Lower leg skin (tissue), 4 donors: ENCODE measurements around the gene SLC22A23. TPM values are rescaled to one million over a fixed set of nuclear protein-coding genes. Genes with fewer than 3 reads are reported as not detected.

Experiments
- DNase-seq, 2 donors: peaks; one replicate each; pipeline ENCODE4 v3.0.0-alpha.2; 2019; ENCODE audit warnings: low spot score in 2 of 2
- H3K4me3 ChIP-seq: fragments of 200-600 bp; sonication (generic); 2 replicates; pipeline ENCODE4 v1.5.1; 2017; ENCODE audit warnings: mild to moderate bottlenecking, low read depth; ENCODE audit not compliant: poor library complexity, severe bottlenecking
- POLR2A ChIP-seq, 2 donors: fragments of 450-650 bp; IDR thresholded peaks; one replicate each; pipeline ENCODE4 v1.6.1; 2016 to 2017; ENCODE audit warnings: antibody characterized with exemption in 2 of 2, mild to moderate bottlenecking in 1 of 2, moderate library complexity in 1 of 2
- WGBS, 2 donors: methylation state at CpG; one replicate each; pipeline ENCODE4 v1.1.5; 2018; 5-methylcytosine and 5-hydroxymethylcytosine counted together
- intact Hi-C: fragments of 100-400 bp; cut with DNase I; formaldehyde crosslinking; loops from one replicate; pipeline ENCODE4 v1.15.0; 2023; ENCODE audit warnings: low total_unique reads
- total RNA-seq, 4 donors: library from RNA; depleted of rRNA; stranded (reverse); fragments of >200 nt; gene quantifications; one replicate each; pipeline ENCODE4 v1.1.0, GENCODE V29; 2016
- TF ChIP-seq, protein P1 (sequence below), 3 donors: fragments of 450-650 bp; IDR thresholded peaks; one replicate each; pipeline ENCODE4 v1.5.1; 2016; ENCODE audit warnings: antibody characterized with exemption in 3 of 3, mild to moderate bottlenecking in 3 of 3, moderate library complexity in 2 of 3

SLC22A23 gene
- total RNA-seq, 4 donors from 2014 or later, result 29.2 to 50.7 (median 43.2) TPM

DNA sequence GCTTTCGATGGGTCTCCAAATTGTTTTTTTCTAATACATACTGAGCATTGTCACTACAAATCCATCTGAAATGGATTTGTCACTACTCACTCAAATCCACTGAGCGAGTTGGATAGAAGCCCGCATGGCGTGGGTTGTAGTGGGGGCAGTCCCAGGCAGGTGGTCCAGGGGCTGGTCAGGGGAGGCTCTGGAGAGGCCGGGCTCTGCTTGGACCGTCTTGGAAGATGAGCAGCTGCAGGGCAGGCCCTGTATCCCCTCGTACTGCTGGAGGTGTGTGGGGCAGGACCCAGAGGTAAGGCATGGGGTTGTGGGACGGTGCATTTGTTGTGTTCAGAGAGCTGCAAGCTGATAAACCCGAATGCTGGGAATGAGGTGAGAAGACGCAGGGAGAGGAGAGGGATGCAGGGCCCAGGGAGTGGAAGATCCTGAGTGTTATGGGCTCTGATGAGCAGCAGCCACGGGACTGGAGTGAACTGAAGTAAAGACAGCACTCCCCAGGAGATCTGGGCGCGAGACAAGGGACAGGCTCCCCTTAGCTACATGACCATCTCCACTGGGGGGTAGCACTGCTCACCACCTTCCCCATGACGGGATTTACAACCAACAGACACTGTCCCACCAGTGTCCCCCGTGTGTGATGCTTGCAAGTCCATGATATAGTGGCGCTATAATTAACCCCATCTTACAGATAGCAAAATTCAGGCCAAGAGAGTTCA lies 152.2 kb downstream of the SLC22A23 start:
- 92% methylated on average over 16 of the region's 16 CpGs for WGBS, 2 donors
- DNase-seq, result peak in 1 of 2 donors; percentile 80
- intact Hi-C loops, result no loop called here
- TF ChIP-seq, protein P1, sequence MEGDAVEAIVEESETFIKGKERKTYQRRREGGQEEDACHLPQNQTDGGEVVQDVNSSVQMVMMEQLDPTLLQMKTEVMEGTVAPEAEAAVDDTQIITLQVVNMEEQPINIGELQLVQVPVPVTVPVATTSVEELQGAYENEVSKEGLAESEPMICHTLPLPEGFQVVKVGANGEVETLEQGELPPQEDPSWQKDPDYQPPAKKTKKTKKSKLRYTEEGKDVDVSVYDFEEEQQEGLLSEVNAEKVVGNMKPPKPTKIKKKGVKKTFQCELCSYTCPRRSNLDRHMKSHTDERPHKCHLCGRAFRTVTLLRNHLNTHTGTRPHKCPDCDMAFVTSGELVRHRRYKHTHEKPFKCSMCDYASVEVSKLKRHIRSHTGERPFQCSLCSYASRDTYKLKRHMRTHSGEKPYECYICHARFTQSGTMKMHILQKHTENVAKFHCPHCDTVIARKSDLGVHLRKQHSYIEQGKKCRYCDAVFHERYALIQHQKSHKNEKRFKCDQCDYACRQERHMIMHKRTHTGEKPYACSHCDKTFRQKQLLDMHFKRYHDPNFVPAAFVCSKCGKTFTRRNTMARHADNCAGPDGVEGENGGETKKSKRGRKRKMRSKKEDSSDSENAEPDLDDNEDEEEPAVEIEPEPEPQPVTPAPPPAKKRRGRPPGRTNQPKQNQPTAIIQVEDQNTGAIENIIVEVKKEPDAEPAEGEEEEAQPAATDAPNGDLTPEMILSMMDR (IDR thresholded peaks at IDR 0.05), result no peak
- TF ChIP-seq POLR2A (IDR thresholded peaks at IDR 0.05), result no peak
- no peak overlapping the region for H3K4me3 ChIP-seq

- WGBS, 2 donors, result 92% methylated on average over 3 of the region's 3 CpGs
- DNase-seq, result peak in 1 of 2 donors; percentile 12
- TF ChIP-seq, protein P1 (IDR thresholded peaks at IDR 0.05), result no peak
- no peak for TF ChIP-seq POLR2A (IDR thresholded peaks at IDR 0.05)
Measured at GRCh38 chr6:3303795-3304411, 152.9 kb downstream of the SLC22A23 start.

GRCh38 chr6:3301506-3301905 lies 155.3 kb downstream of the SLC22A23 start:
- H3K4me3 ChIP-seq, result no peak overlapping the region
- intact Hi-C loops, result no loop called here
- 96 to 97% methylated on average over 8 of the region's 8 CpGs for WGBS, 2 donors
- TF ChIP-seq, protein P1 (IDR thresholded peaks at IDR 0.05), result no peak
- no peak for TF ChIP-seq POLR2A (IDR thresholded peaks at IDR 0.05)
- peak in 1 of 2 donors; percentile 53 for DNase-seq

More at GRCh38 chr6:3303795-3304411, 152.9 kb downstream of the SLC22A23 start:
- intact Hi-C loops, result no loop called here
- no peak overlapping the region for H3K4me3 ChIP-seq

GRCh38 chr6:3299221-3299620 lies 157.6 kb downstream of the SLC22A23 start:
- DNase-seq, result no peak
- intact Hi-C loops, result no loop called here
- 95 to 96% methylated on average over 10 of the region's 10 CpGs for WGBS, 2 donors
- no peak overlapping the region for H3K4me3 ChIP-seq
- TF ChIP-seq POLR2A (IDR thresholded peaks at IDR 0.05), result no peak
- TF ChIP-seq, protein P1 (IDR thresholded peaks at IDR 0.05), result no peak

DNA sequence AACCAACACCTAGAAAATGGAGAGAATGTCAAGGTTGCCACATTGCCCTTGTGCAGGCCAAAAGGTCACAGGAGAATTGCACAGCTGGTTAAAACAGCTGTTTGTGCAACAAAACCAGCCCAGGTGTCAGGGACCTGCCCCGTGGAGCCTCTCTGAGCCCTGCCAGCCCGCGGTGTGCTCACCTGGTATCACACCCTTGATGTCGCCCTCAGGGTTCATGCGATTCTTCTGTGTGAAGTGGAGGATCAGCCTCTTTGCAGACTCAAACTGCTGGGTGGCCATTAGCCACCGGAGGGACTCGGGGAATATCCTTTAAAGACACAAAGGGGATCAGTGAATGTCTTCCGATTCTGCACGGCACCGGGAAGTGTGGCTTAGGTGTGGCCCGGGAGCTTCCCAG lies 158.9 kb downstream of the SLC22A23 start:
- peak in 1 of 2 donors; percentile 76 for DNase-seq
- H3K4me3 ChIP-seq, result no peak overlapping the region
- WGBS, 2 donors, result 78% methylated on average over 11 of the region's 11 CpGs
- intact Hi-C loops, result no loop called here
- TF ChIP-seq, protein P1 (IDR thresholded peaks at IDR 0.05), result no peak
- no peak for TF ChIP-seq POLR2A (IDR thresholded peaks at IDR 0.05)
